BJ (cell line): ENCODE measurements around the gene PPP1R3F. TPM values are rescaled to one million over a fixed set of nuclear protein-coding genes. Genes with fewer than 3 reads are reported as not detected.
A peak's percentile ranks its signal among the peaks of the same experiment; 100 is the strongest.

Experiments
- CTCF ChIA-PET: fragments of 350-600 bp; formaldehyde crosslinking; extraction: SDS; loops from one replicate; lab custom pipeline; 2021; ENCODE audit warnings: antibody characterized with exemption, inconsistent platforms; lab: Yijun Ruan, JAX
- POLR2A ChIA-PET: fragments of 300-600 bp; sonication (Branson Sonifier 250); formaldehyde crosslinking; extraction: SDS; loops from one replicate; lab custom pipeline; 2021; ENCODE audit warnings: antibody characterized with exemption; lab: Charles Lee
- DNase-seq: peaks from one replicate; pipeline ENCODE4 v3.0.0-alpha.2; 2011; ENCODE audit warnings: low read depth
- H3K27me3 ChIP-seq: 2 replicates; pipeline ENCODE4 v1.6.0; 2011; ENCODE audit warnings: low read length; ENCODE audit not compliant: control insufficient read depth, insufficient read depth
- H3K36me3 ChIP-seq: 2 replicates; pipeline ENCODE4 v1.5.1; 2011; ENCODE audit warnings: low read length; ENCODE audit not compliant: control insufficient read depth, insufficient read depth
- H3K4me3 ChIP-seq: 2 replicates; pipeline ENCODE4 v1.5.1; 2011; ENCODE audit warnings: low read depth, mild to moderate bottlenecking, control low read depth, low read length
- CTCF ChIP-seq: IDR thresholded peaks from 2 replicates; pipeline ENCODE4 v1.5.1; 2011; ENCODE audit warnings: low read depth, mild to moderate bottlenecking, control low read depth, inconsistent platforms, low read length, moderate library complexity; ENCODE audit not compliant: insufficient read depth
- polyA plus RNA-seq: library from polyadenylated mRNA; depleted of rRNA; stranded (reverse); fragments of >200 nt; gene quantifications from 2 replicates; pipeline ENCODE4 v1.2.3, GENCODE V29; 2011

The PPP1R3F gene
- polyA plus RNA-seq, 1 experiment: 3.5 TPM

- POLR2A ChIA-PET: interaction anchor here (1.1 kb wide), 1 partner anchor 78 kb away, joined by 4 read pairs; no protein-coding TSS in a partner anchor
- Histone ChIP-seq H3K36me3 (no peaks in the 10 kb centered on the region), H3K27me3 (no peaks in the 10 kb centered on the region), H3K4me3 (peak overlapping the region; percentile 44)
- CTCF ChIA-PET: interaction anchor here (1.3 kb wide), 1 partner anchor 76 kb away, joined by 3 read pairs; no protein-coding TSS in a partner anchor
- DNase-seq: no peak
- TF ChIP-seq CTCF: no peak
These were observed 937 bp upstream of the PPP1R3F start for GRCh38 chrX:49268702-49269009.

GRCh38 chrX:49269010-49269766 is 405 bp upstream of the PPP1R3F start:
- ChIA-PET CTCF (no interaction called here), POLR2A (interaction anchor here (0.6 to 1.1 kb wide), 2 partner anchors 78 to 712 kb away, joined by 4 to 5 read pairs; no protein-coding TSS in a partner anchor)
- no peak for TF ChIP-seq CTCF
- peak; percentile 85 for DNase-seq
- Histone ChIP-seq H3K36me3 (no peaks in the 10 kb centered on the region), H3K4me3 (peak overlapping the region; percentile 65), H3K27me3 (no peaks in the 10 kb centered on the region)

- H3K4me3 ChIP-seq: peak overlapping the region; percentile 67
- H3K27me3 ChIP-seq: no peaks in the 10 kb centered on the region
- no peak for TF ChIP-seq CTCF
- DNase-seq: no peak
- ChIA-PET POLR2A (no interaction called here), CTCF (no interaction called here)
- H3K36me3 ChIP-seq: no peaks in the 10 kb centered on the region
These were observed 792 bp downstream of the PPP1R3F start for GRCh38 chrX:49270249-49270921.

- CTCF ChIA-PET: no interaction called here
- no peaks in the 10 kb centered on the region for H3K36me3 ChIP-seq
- POLR2A ChIA-PET: no interaction called here
- H3K27me3 ChIP-seq: no peaks in the 10 kb centered on the region
- no peak overlapping the region for H3K4me3 ChIP-seq
- no peak for TF ChIP-seq CTCF
- DNase-seq: no peak
These were observed 1.7 kb downstream of the PPP1R3F start for GRCh38 chrX:49271341-49271740.

- DNase-seq: no peak
- no peak overlapping the region for H3K4me3 ChIP-seq
- TF ChIP-seq CTCF: no peak
- CTCF ChIA-PET: no interaction called here
- POLR2A ChIA-PET: no interaction called here
- H3K36me3 ChIP-seq: no peaks in the 10 kb centered on the region
- no peaks in the 10 kb centered on the region for H3K27me3 ChIP-seq
These were observed 2.8 kb downstream of the PPP1R3F start for GRCh38 chrX:49272421-49272820.
